GM23338 (cell line): ENCODE results near the gene TTC22. TPM values are rescaled to one million over a fixed set of nuclear protein-coding genes. Genes with fewer than 3 reads are reported as not detected.

Experiments
- ATAC-seq: fragments of 200-7000 bp; cut with Tn5 transposase; 3 replicates; pipeline ENCODE4 v1.9.1; 2020
- DNase-seq: peaks from one replicate; pipeline ENCODE4 v3.0.0-alpha.2; 2015; ENCODE audit warnings: low spot score
- H2AFZ ChIP-seq: fragments of 200-600 bp; sonication (generic); 2 replicates; pipeline ENCODE4 v1.8.0; 2016; ENCODE audit warnings: antibody characterized with exemption, mild to moderate bottlenecking, moderate library complexity
- H3F3A ChIP-seq: fragments of 200-600 bp; sonication (generic); replicated peaks from 2 replicates; pipeline ENCODE4 v1.8.0; 2017; ENCODE audit warnings: antibody characterized with exemption, mixed run types, low read depth
- H3K27ac ChIP-seq: fragments of 200-600 bp; sonication (generic); 2 replicates; pipeline ENCODE4 v1.6.1; 2016; ENCODE audit warnings: low read depth
- H3K27me3 ChIP-seq: fragments of 200-600 bp; sonication (generic); 2 replicates; pipeline ENCODE4 v1.8.0; 2016; ENCODE audit warnings: mild to moderate bottlenecking, mixed run types, moderate library complexity; ENCODE audit not compliant: insufficient read depth
- H3K36me3 ChIP-seq: fragments of 200-600 bp; sonication (generic); 2 replicates; pipeline ENCODE4 v1.8.0; 2016; ENCODE audit warnings: mild to moderate bottlenecking; ENCODE audit not compliant: insufficient read depth
- H3K4me1 ChIP-seq: fragments of 200-600 bp; sonication (generic); 2 replicates; pipeline ENCODE4 v1.8.0; 2016; ENCODE audit warnings: mild to moderate bottlenecking, moderate library complexity; ENCODE audit not compliant: insufficient read depth
- H3K4me2 ChIP-seq: fragments of 200-600 bp; sonication (generic); 2 replicates; pipeline ENCODE4 v1.7.1; 2017; ENCODE audit warnings: mixed run types
- H3K4me3 ChIP-seq: fragments of 200-600 bp; sonication (generic); 2 replicates; pipeline ENCODE4 v1.6.1; 2016; ENCODE audit warnings: mixed run types
- H3K79me2 ChIP-seq: fragments of 200-600 bp; sonication (generic); replicated peaks from 2 replicates; pipeline ENCODE4 v1.8.0; 2017; ENCODE audit warnings: mild to moderate bottlenecking; ENCODE audit not compliant: insufficient read depth
- H3K9me2 ChIP-seq: fragments of 200-600 bp; sonication (generic); 2 replicates; pipeline ENCODE4 v1.8.0; 2017; ENCODE audit not compliant: insufficient read depth
- H4K20me1 ChIP-seq: fragments of 200-600 bp; sonication (generic); replicated peaks from 2 replicates; pipeline ENCODE4 v1.8.0; 2017; ENCODE audit warnings: mild to moderate bottlenecking; ENCODE audit not compliant: insufficient read depth
- H3K27ac Mint-ChIP-seq: 2 replicates; pipeline ENCODE4 v1.8.0; 2020; ENCODE audit warnings: inconsistent platforms, mild to moderate bottlenecking, moderate library complexity, mixed read lengths
- H3K27me3 Mint-ChIP-seq: 3 replicates; pipeline ENCODE4 v1.8.0; 2022; ENCODE audit warnings: low read depth, mild to moderate bottlenecking, moderate library complexity, mixed read lengths, inconsistent platforms; ENCODE audit not compliant: insufficient read depth, poor library complexity
- H3K36me3 Mint-ChIP-seq: 3 replicates; pipeline ENCODE4 v1.8.0; 2021; ENCODE audit warnings: low read depth, mild to moderate bottlenecking, inconsistent platforms, moderate library complexity, mixed read lengths
- H3K4me1 Mint-ChIP-seq: 3 replicates; pipeline ENCODE4 v1.8.0; 2020; ENCODE audit warnings: mild to moderate bottlenecking, inconsistent platforms, mixed read lengths
- H3K4me3 Mint-ChIP-seq: 3 replicates; pipeline ENCODE4 v1.8.0; 2021; ENCODE audit warnings: moderate library complexity, mild to moderate bottlenecking, inconsistent platforms, mixed read lengths
- H3K9me3 Mint-ChIP-seq: 3 replicates; pipeline ENCODE4 v1.8.0; 2020; ENCODE audit warnings: moderate library complexity, mild to moderate bottlenecking, inconsistent platforms, mixed read lengths
- CREB1 ChIP-seq: fragments of 250-450 bp; sonication (Bioruptor Pico); IDR thresholded peaks from 2 replicates; pipeline ENCODE4 v1.5.0; 2020; ENCODE audit warnings: low read depth, mild to moderate bottlenecking, moderate library complexity
- CTCF ChIP-seq, 2 experiments: fragments of 200-600 bp in 1 of 2; sonication (generic) in 1 of 2; conservative IDR thresholded peaks; 2 replicates each; pipeline versions ENCODE4 v1.5.1 to v1.6.1; 2016 to 2017; ENCODE audit warnings: antibody characterized with exemption in 2 of 2, low read depth in 2 of 2, mild to moderate bottlenecking in 2 of 2, moderate library complexity in 1 of 2
- EZH2 ChIP-seq: fragments of 200-600 bp; sonication (generic); IDR thresholded peaks from one replicate; pipeline ENCODE4 v1.8.0; 2017; ENCODE audit warnings: antibody characterized with exemption, mild to moderate bottlenecking, low read depth; ENCODE audit not compliant: unreplicated experiment
- EZH2phosphoT487 ChIP-seq: fragments of 200-600 bp; sonication (generic); IDR thresholded peaks from one replicate; pipeline ENCODE4 v1.8.1; 2018; ENCODE audit warnings: antibody characterized with exemption; ENCODE audit not compliant: unreplicated experiment
- JUNB ChIP-seq: IDR thresholded peaks from one replicate; pipeline ENCODE4 v1.6.1; 2016; ENCODE audit warnings: antibody characterized with exemption; ENCODE audit not compliant: unreplicated experiment
- NANOG ChIP-seq: IDR thresholded peaks from 2 replicates; pipeline ENCODE4 v1.6.1; 2016; ENCODE audit warnings: antibody characterized with exemption, borderline replicate concordance
- POLR2AphosphoS5 ChIP-seq: IDR thresholded peaks from 2 replicates; pipeline ENCODE4 v1.6.1; 2016; ENCODE audit warnings: antibody characterized with exemption, low read depth
- REST ChIP-seq: IDR thresholded peaks from one replicate; pipeline ENCODE4 v1.6.1; 2018; ENCODE audit warnings: antibody characterized with exemption; ENCODE audit not compliant: unreplicated experiment
- STAT1 ChIP-seq: IDR thresholded peaks from one replicate; pipeline ENCODE4 v1.6.1; 2016; ENCODE audit warnings: antibody characterized with exemption; ENCODE audit not compliant: unreplicated experiment
- ZNF114 ChIP-seq: fragments of 250-450 bp; sonication (Bioruptor Pico); IDR thresholded peaks from 2 replicates; pipeline ENCODE4 v1.5.0; 2020; ENCODE audit warnings: mild to moderate bottlenecking, moderate library complexity
- ZNF331 ChIP-seq: fragments of 250-450 bp; sonication (Bioruptor Pico); IDR thresholded peaks from 2 replicates; pipeline ENCODE4 v1.5.0; 2020; ENCODE audit warnings: low read depth, mild to moderate bottlenecking, moderate library complexity
- polyA plus RNA-seq: library from polyadenylated mRNA; unstranded; fragments of >200 nt; fragmentation: Nextera tagmentation; extraction: Ambion mirVana; gene quantifications from 2 replicates; pipeline ENCODE4 v1.2.1, GENCODE V29; 2016
- total RNA-seq: library from RNA; depleted of rRNA; stranded (reverse); fragments of >200 nt; shearing (Covaris generic); gene quantifications from 2 replicates; pipeline ENCODE4 v1.2.3, GENCODE V29; 2014
- TF ChIP-seq, protein P1 (sequence below): IDR thresholded peaks from 2 replicates; pipeline ENCODE4 v1.6.1; 2016; ENCODE audit warnings: antibody characterized with exemption
- TF ChIP-seq, protein P2 (sequence below): fragments of 250-450 bp; sonication (Bioruptor Pico); IDR thresholded peaks from 2 replicates; pipeline ENCODE4 v1.5.0; 2020; ENCODE audit warnings: mild to moderate bottlenecking, moderate library complexity

TTC22 gene
- total and polyA plus RNA-seq, 2 experiments from 2014 or later, result 1.2 to 2.5 TPM

DNA sequence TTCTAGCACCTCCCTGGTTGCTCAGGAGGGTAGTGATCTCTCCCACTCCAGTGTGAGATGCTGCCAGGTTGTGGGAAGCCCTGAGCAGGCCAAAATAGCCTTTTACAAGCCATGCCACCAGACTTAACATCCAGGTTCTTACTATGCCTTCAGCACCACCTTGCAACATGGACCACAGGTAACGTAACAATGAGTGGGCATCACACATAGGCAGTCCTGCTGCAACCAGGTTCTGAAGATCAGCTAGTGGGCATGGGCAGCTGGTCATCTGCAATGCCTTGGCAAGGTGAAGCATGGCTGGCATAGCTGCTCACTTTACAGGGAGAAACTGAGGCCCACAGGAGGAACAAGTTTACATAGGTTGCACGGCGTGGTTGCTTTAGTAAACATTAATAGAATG is 45.2 kb upstream of the TTC22 start:
- no peak overlapping the region for H3K4me3 Mint-ChIP-seq

More for the DNA sequence above, 45.2 kb upstream of the TTC22 start:
- no peak overlapping the region for H3K27ac Mint-ChIP-seq
- Histone ChIP-seq H3K27ac (no peak overlapping the region), H3K9me2 (no peaks in the 10 kb centered on the region), H3K4me2 (no peak overlapping the region), H3K27me3 (no peaks in the 10 kb centered on the region), H3F3A (peaks cover 28% of the 10 kb centered on the region; the same call in 1 of the 2 replicates), H3K4me1 (no peaks in the 10 kb centered on the region), H3K4me3 (no peak overlapping the region), H4K20me1 (peaks cover 16% of the 10 kb centered on the region; the same call in 1 of the 2 replicates), H3K79me2 (no peaks in the 10 kb centered on the region), H3K36me3 (peaks cover 23% of the 10 kb centered on the region), H2AFZ (no peak overlapping the region)
- peaks cover 4% of the 10 kb centered on the region for H3K27me3 Mint-ChIP-seq
- no peaks in the 10 kb centered on the region; the same call in 2 of the 3 replicates for H3K9me3 Mint-ChIP-seq
- TF ChIP-seq NANOG (no peak), REST (no peak), ZNF114 (no peak), ZNF331 (CRISPR knock-in tag) (no peak), STAT1 (no peak), CREB1 (CRISPR knock-in tag) (no peak), EZH2 (no peak), JUNB (no peak), EZH2phosphoT487 (no peak), CTCF (conservative IDR thresholded peaks at IDR 0.05; ENCODE audit: low read depth in 2 of 2) (no peak), POLR2AphosphoS5 (no peak)
- TF ChIP-seq, protein P1, sequence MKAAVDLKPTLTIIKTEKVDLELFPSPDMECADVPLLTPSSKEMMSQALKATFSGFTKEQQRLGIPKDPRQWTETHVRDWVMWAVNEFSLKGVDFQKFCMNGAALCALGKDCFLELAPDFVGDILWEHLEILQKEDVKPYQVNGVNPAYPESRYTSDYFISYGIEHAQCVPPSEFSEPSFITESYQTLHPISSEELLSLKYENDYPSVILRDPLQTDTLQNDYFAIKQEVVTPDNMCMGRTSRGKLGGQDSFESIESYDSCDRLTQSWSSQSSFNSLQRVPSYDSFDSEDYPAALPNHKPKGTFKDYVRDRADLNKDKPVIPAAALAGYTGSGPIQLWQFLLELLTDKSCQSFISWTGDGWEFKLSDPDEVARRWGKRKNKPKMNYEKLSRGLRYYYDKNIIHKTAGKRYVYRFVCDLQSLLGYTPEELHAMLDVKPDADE, result no peak
- TF ChIP-seq, protein P2, sequence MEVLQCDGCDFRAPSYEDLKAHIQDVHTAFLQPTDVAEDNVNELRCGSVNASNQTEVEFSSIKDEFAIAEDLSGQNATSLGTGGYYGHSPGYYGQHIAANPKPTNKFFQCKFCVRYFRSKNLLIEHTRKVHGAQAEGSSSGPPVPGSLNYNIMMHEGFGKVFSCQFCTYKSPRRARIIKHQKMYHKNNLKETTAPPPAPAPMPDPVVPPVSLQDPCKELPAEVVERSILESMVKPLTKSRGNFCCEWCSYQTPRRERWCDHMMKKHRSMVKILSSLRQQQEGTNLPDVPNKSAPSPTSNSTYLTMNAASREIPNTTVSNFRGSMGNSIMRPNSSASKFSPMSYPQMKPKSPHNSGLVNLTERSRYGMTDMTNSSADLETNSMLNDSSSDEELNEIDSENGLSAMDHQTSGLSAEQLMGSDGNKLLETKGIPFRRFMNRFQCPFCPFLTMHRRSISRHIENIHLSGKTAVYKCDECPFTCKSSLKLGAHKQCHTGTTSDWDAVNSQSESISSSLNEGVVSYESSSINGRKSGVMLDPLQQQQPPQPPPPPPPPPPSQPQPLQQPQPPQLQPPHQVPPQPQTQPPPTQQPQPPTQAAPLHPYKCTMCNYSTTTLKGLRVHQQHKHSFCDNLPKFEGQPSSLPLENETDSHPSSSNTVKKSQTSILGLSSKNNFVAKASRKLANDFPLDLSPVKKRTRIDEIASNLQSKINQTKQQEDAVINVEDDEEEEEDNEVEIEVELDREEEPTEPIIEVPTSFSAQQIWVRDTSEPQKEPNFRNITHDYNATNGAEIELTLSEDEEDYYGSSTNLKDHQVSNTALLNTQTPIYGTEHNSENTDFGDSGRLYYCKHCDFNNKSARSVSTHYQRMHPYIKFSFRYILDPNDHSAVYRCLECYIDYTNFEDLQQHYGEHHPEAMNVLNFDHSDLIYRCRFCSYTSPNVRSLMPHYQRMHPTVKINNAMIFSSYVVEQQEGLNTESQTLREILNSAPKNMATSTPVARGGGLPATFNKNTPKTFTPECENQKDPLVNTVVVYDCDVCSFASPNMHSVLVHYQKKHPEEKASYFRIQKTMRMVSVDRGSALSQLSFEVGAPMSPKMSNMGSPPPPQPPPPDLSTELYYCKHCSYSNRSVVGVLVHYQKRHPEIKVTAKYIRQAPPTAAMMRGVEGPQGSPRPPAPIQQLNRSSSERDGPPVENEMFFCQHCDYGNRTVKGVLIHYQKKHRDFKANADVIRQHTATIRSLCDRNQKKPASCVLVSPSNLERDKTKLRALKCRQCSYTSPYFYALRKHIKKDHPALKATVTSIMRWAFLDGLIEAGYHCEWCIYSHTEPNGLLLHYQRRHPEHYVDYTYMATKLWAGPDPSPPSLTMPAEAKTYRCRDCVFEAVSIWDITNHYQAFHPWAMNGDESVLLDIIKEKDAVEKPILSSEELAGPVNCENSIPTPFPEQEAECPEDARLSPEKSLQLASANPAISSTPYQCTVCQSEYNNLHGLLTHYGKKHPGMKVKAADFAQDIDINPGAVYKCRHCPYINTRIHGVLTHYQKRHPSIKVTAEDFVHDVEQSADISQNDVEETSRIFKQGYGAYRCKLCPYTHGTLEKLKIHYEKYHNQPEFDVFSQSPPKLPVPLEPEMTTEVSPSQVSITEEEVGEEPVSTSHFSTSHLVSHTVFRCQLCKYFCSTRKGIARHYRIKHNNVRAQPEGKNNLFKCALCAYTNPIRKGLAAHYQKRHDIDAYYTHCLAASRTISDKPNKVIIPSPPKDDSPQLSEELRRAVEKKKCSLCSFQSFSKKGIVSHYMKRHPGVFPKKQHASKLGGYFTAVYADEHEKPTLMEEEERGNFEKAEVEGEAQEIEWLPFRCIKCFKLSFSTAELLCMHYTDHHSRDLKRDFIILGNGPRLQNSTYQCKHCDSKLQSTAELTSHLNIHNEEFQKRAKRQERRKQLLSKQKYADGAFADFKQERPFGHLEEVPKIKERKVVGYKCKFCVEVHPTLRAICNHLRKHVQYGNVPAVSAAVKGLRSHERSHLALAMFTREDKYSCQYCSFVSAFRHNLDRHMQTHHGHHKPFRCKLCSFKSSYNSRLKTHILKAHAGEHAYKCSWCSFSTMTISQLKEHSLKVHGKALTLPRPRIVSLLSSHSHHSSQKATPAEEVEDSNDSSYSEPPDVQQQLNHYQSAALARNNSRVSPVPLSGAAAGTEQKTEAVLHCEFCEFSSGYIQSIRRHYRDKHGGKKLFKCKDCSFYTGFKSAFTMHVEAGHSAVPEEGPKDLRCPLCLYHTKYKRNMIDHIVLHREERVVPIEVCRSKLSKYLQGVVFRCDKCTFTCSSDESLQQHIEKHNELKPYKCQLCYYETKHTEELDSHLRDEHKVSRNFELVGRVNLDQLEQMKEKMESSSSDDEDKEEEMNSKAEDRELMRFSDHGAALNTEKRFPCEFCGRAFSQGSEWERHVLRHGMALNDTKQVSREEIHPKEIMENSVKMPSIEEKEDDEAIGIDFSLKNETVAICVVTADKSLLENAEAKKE (CRISPR knock-in tag), result no peak
- H3K36me3 Mint-ChIP-seq, result peaks cover 33% of the 10 kb centered on the region
- DNase-seq, result no peak
- no peaks in the 10 kb centered on the region for H3K4me1 Mint-ChIP-seq
- ATAC-seq, result no peak
